ENCODE data around the gene IL18RAP.

Gene IL18RAP

DNA sequence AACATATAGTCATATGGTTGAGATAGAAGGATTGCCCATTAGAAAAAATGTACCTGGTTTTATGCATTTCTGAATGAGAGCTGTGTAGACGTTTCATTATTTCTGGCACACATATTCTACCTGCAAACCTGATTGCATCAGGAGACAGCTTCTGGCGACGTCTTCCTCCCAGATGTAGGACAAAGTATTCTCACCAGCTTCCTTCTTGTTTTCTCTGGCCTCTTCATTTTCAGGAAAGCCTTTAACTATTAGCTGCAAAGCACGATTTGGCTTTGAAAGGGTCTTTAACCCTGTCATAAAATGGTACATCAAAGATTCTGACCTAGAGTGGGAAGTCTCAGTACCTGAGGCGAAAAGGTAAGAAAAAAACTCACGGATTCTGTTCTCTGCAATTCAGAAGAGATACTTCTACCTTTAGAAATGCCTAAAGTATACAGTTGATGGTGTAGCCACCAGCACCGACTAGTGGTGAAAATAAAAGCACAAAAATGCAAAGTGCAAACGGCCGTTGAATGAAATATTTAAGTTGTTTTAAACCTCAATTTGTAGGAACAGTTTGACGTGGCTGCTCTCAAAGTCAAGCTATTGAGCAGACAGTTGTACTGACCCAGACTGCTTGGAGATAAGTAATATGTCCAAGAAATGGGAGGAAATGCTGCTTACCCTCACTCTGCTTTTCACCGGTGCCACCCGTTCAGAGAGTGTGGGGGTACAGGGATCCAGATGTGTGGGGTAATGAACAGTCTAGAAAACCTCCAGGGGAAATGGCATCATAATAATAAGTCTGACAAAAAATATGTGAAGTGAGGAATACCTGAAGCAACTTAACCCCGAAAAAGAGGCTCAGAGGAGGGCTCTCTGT lies 20.2 kb downstream of the IL18RAP start (continued):
- TF ChIP-seq, protein P1, sequence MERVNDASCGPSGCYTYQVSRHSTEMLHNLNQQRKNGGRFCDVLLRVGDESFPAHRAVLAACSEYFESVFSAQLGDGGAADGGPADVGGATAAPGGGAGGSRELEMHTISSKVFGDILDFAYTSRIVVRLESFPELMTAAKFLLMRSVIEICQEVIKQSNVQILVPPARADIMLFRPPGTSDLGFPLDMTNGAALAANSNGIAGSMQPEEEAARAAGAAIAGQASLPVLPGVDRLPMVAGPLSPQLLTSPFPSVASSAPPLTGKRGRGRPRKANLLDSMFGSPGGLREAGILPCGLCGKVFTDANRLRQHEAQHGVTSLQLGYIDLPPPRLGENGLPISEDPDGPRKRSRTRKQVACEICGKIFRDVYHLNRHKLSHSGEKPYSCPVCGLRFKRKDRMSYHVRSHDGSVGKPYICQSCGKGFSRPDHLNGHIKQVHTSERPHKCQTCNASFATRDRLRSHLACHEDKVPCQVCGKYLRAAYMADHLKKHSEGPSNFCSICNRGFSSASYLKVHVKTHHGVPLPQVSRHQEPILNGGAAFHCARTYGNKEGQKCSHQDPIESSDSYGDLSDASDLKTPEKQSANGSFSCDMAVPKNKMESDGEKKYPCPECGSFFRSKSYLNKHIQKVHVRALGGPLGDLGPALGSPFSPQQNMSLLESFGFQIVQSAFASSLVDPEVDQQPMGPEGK (CRISPR knock-in tag; IDR thresholded peaks at IDR 0.05; ENCODE audit: borderline replicate concordance), result no peak
- TF ChIP-seq CSDC2 (CRISPR knock-in tag; IDR thresholded peaks at IDR 0.05), result no peak
- TF ChIP-seq ZNF8 (CRISPR knock-in tag; IDR thresholded peaks at IDR 0.05), result no peak
- no peak for TF ChIP-seq SNAI2 (CRISPR knock-in tag; IDR thresholded peaks at IDR 0.05)

GRCh38 chr2:102444233-102444632 lies 21.3 kb downstream of the IL18RAP start:
- no peak for ATAC-seq
- TF ChIP-seq GLIS3 (CRISPR knock-in tag; IDR thresholded peaks at IDR 0.05) (no peak), BACH2 (CRISPR knock-in tag; IDR thresholded peaks at IDR 0.05; ENCODE audit: borderline replicate concordance) (no peak), ZNF8 (CRISPR knock-in tag; IDR thresholded peaks at IDR 0.05) (no peak), SNAI2 (CRISPR knock-in tag; IDR thresholded peaks at IDR 0.05) (no peak), TOX (CRISPR knock-in tag; IDR thresholded peaks at IDR 0.05; ENCODE audit: borderline replicate concordance) (no peak), ZFP3 (CRISPR knock-in tag; IDR thresholded peaks at IDR 0.05) (no peak), ZNF70 (CRISPR knock-in tag; IDR thresholded peaks at IDR 0.05) (no peak)

DNA sequence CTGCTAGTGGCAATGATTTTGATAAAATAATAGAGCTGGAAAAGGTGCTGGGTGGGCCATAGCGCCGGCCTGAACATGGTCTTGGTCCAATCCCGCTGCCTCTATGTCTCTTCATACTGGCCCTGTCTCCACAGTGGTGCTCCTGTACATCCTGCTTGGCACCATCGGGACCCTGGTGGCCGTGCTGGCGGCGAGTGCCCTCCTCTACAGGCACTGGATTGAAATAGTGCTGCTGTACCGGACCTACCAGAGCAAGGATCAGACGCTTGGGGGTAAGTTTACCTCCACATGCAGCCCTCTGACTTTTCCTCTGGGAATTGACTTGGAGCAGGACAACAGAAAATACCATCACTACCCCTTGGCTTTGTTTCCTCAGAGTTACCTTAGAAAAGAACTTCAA lies 24.0 kb downstream of the IL18RAP start:
- no peak for ATAC-seq

GRCh38 chr2:102449370-102449974 lies 26.5 kb downstream of the IL18RAP start:
- peak; percentile 70 for ATAC-seq
- TF ChIP-seq ESRRG (CRISPR knock-in tag; IDR thresholded peaks at IDR 0.05), result no peak
- TF ChIP-seq ZNF70 (CRISPR knock-in tag; IDR thresholded peaks at IDR 0.05), result 0 out of 2 replicates have a peak, but pooled peaks have one; percentile 14

More for the DNA sequence above, 24.0 kb downstream of the IL18RAP start:
- TF ChIP-seq ZNF70 (CRISPR knock-in tag; IDR thresholded peaks at IDR 0.05) (no peak), ISL1 (CRISPR knock-in tag; IDR thresholded peaks at IDR 0.05) (no peak), TCF4 (CRISPR knock-in tag; IDR thresholded peaks at IDR 0.05; ENCODE audit: borderline replicate concordance) (no peak), ZFP30 (CRISPR knock-in tag; IDR thresholded peaks at IDR 0.05) (no peak), ZNF8 (CRISPR knock-in tag; IDR thresholded peaks at IDR 0.05) (no peak), BACH2 (CRISPR knock-in tag; IDR thresholded peaks at IDR 0.05; ENCODE audit: borderline replicate concordance) (no peak), CSDC2 (CRISPR knock-in tag; IDR thresholded peaks at IDR 0.05) (no peak)

DNA sequence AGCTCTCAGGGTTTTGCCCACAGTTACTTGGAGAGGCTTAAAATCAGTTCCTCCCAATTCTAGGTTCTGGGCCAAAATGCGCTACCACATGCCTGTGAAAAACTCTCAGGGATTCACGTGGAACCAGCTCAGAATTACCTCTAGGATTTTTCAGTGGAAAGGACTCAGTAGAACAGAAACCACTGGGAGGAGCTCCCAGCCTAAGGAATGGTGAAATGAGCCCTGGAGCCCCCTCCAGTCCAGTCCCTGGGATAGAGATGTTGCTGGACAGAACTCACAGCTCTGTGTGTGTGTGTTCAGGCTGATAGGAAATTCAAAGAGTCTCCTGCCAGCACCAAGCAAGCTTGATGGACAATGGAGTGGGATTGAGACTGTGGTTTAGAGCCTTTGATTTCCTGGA lies 29.0 kb downstream of the IL18RAP start:
- no peak for ATAC-seq
- TF ChIP-seq, protein P2, sequence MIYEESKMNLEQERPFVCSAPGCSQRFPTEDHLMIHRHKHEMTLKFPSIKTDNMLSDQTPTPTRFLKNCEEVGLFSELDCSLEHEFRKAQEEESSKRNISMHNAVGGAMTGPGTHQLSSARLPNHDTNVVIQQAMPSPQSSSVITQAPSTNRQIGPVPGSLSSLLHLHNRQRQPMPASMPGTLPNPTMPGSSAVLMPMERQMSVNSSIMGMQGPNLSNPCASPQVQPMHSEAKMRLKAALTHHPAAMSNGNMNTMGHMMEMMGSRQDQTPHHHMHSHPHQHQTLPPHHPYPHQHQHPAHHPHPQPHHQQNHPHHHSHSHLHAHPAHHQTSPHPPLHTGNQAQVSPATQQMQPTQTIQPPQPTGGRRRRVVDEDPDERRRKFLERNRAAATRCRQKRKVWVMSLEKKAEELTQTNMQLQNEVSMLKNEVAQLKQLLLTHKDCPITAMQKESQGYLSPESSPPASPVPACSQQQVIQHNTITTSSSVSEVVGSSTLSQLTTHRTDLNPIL (CRISPR knock-in tag; IDR thresholded peaks at IDR 0.05; ENCODE audit: low read depth), result no peak
- TF ChIP-seq TOX (CRISPR knock-in tag; IDR thresholded peaks at IDR 0.05; ENCODE audit: borderline replicate concordance) (no peak), BACH2 (CRISPR knock-in tag; IDR thresholded peaks at IDR 0.05; ENCODE audit: borderline replicate concordance) (no peak), ZFP3 (CRISPR knock-in tag; IDR thresholded peaks at IDR 0.05) (no peak), CSDC2 (CRISPR knock-in tag; IDR thresholded peaks at IDR 0.05) (no peak), TCF4 (CRISPR knock-in tag; IDR thresholded peaks at IDR 0.05; ENCODE audit: borderline replicate concordance) (no peak), PPARA (CRISPR knock-in tag; IDR thresholded peaks at IDR 0.05; ENCODE audit: borderline replicate concordance) (no peak), OSR1 (CRISPR knock-in tag; IDR thresholded peaks at IDR 0.05) (no peak), ARNTL (CRISPR knock-in tag; IDR thresholded peaks at IDR 0.05; ENCODE audit: borderline replicate concordance, low read depth) (no peak), ESRRG (CRISPR knock-in tag; IDR thresholded peaks at IDR 0.05) (no peak), GLIS3 (CRISPR knock-in tag; IDR thresholded peaks at IDR 0.05) (no peak), TSHZ2 (CRISPR knock-in tag; IDR thresholded peaks at IDR 0.05) (no peak), ZFP30 (CRISPR knock-in tag; IDR thresholded peaks at IDR 0.05) (no peak), ZNF565 (CRISPR knock-in tag; conservative IDR thresholded peaks at IDR 0.05; ENCODE audit: low read depth) (no peak), ZC3H10 (CRISPR knock-in tag; IDR thresholded peaks at IDR 0.05) (no peak), ZNF70 (CRISPR knock-in tag; IDR thresholded peaks at IDR 0.05) (no peak), ISL1 (CRISPR knock-in tag; IDR thresholded peaks at IDR 0.05) (no peak), SNAI2 (CRISPR knock-in tag; IDR thresholded peaks at IDR 0.05) (no peak), CSRNP3 (CRISPR knock-in tag; IDR thresholded peaks at IDR 0.05) (no peak)
- TF ChIP-seq, protein P1 (CRISPR knock-in tag; IDR thresholded peaks at IDR 0.05; ENCODE audit: borderline replicate concordance), result no peak

All from SK-N-SH treated with all-trans-retinoic acid at 6 μM for 48 hours (cell line).